B cell (primary cell): Measurements from ENCODE around the gene PPP2R2B.

Source experiments
- CTCF ChIP-seq: fragments of 200-600 bp; IDR thresholded peaks from one replicate; pipeline ENCODE4 v1.8.0; 2022; ENCODE audit warnings: antibody characterized with exemption, mild to moderate bottlenecking
- EZH2 ChIP-seq: IDR thresholded peaks from 2 replicates; pipeline ENCODE4 v1.6.1; 2012; ENCODE audit warnings: borderline replicate concordance, low read depth, mild to moderate bottlenecking, moderate library complexity, low read length; ENCODE audit not compliant: insufficient read depth, poor library complexity, severe bottlenecking

- TF ChIP-seq CTCF (no peak), EZH2 (no peak)
Measured at GRCh38 chr5:146788898-146789297, 89.7 kb downstream of the PPP2R2B start.
